Ishikawa (cell line): ENCODE results near the gene RABL6.

Experiments
- CEBPB ChIP-seq: IDR thresholded peaks from 2 replicates; pipeline ENCODE4 v1.6.1; 2012
- CREB1 ChIP-seq: IDR thresholded peaks from 2 replicates; pipeline ENCODE4 v1.6.1; 2012; ENCODE audit warnings: low read depth
- EGR1 ChIP-seq: IDR thresholded peaks from 2 replicates; pipeline ENCODE4 v1.6.1; 2012
- EP300 ChIP-seq: IDR thresholded peaks from 2 replicates; pipeline ENCODE4 v1.6.1; 2012; ENCODE audit warnings: borderline replicate concordance
- FOXM1 ChIP-seq: IDR thresholded peaks from 2 replicates; pipeline ENCODE4 v1.6.1; 2012; ENCODE audit warnings: low read depth, borderline replicate concordance
- MAX ChIP-seq: IDR thresholded peaks from 2 replicates; pipeline ENCODE4 v1.6.1; 2012
- NFIC ChIP-seq: IDR thresholded peaks from 2 replicates; pipeline ENCODE4 v1.6.1; 2012
- RAD21 ChIP-seq: IDR thresholded peaks from 2 replicates; pipeline ENCODE4 v1.6.1; 2012; ENCODE audit warnings: low read depth
- REST ChIP-seq: IDR thresholded peaks from 2 replicates; pipeline ENCODE4 v1.6.1; 2012; ENCODE audit warnings: low read depth, mild to moderate bottlenecking
- TAF1 ChIP-seq: IDR thresholded peaks from 2 replicates; pipeline ENCODE4 v1.6.1; 2012; ENCODE audit warnings: low read depth, mild to moderate bottlenecking
- TCF12 ChIP-seq: IDR thresholded peaks from 2 replicates; pipeline ENCODE4 v1.6.1; 2012; ENCODE audit warnings: low read depth
- TEAD4 ChIP-seq: IDR thresholded peaks from 2 replicates; pipeline ENCODE4 v1.6.1; 2012
- USF1 ChIP-seq: IDR thresholded peaks from 2 replicates; pipeline ENCODE4 v1.6.1; 2012
- YY1 ChIP-seq: IDR thresholded peaks from 2 replicates; pipeline ENCODE4 v1.6.1; 2012; ENCODE audit warnings: low read depth
- ZBTB7A ChIP-seq: IDR thresholded peaks from 2 replicates; pipeline ENCODE4 v1.6.1; 2012; ENCODE audit warnings: low read depth

The RABL6 gene

GRCh38 chr9:136807281-136808074 is at the start of gene RABL6:
Gene RABL6 (plus strand): TSS chr9:136807948. CDS start chr9:136808197, 249 bp downstream.
- TF ChIP-seq EGR1: no peak; the same call in 1 of the 2 replicates
- TF ChIP-seq YY1: peak; percentile 92
- no peak for TF ChIP-seq EP300
- no peak for TF ChIP-seq REST
- no peak for TF ChIP-seq RAD21
- no peak for TF ChIP-seq USF1
- no peak for TF ChIP-seq TEAD4
- TF ChIP-seq TCF12: no peak
- no peak for TF ChIP-seq ZBTB7A
- no peak for TF ChIP-seq CREB1
- TF ChIP-seq NFIC: no peak
- TF ChIP-seq TAF1: peak; percentile 86
- no peak for TF ChIP-seq CEBPB
- no peak for TF ChIP-seq FOXM1
- peak; percentile 74 for TF ChIP-seq MAX

- TF ChIP-seq USF1 (no peak), RAD21 (no peak), EGR1 (no peak), CREB1 (no peak), REST (no peak), YY1 (no peak)
Measured at GRCh38 chr9:136759001-136759400, 48.7 kb upstream of the RABL6 start.

DNA sequence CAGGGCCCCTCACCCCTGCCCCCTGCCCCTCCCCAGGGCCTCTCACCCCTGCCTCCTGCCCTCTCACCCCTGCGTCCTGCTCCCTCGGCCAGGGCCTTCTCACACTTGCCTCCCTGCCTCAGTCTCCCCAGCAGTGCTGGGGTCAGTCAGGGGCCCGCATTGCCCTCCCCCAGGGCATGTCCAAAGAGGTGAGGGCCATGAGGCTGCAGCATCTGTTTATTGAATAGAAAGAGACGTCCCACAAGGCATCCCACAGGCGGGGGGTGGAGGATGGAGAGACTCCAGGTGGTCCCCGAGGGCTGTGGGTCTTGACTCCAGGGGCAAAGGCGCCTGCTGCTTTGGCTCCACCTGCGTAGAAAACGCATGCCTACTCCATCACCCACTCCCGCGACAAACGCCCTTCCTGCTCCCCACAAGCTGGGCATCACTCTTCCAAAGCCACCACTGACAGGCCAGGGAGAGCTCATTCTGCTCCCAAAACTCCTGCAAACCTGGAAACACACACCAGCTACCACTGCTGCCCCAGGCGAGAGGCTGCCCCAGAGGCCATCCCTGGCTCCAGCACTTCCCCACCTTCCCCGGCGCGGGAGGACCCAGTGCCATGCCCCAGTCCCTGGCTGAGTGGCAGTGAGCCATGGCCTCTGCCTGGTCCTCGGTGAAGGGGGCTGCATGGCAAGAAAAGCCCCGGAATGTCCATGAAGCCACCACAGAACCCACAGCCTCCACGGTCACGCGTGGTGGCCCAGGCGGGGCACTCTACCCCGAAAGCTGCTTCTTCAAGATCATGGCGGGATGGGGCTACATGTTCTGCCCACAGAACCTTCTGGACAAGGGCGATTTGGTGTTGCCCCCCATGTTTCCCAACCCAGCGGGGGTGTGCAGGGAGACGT is 48.1 kb upstream of the RABL6 start:
- TF ChIP-seq REST (no peak), TEAD4 (no peak), EGR1 (no peak), USF1 (no peak), TAF1 (no peak), EP300 (no peak), CEBPB (no peak), NFIC (no peak), TCF12 (no peak), YY1 (no peak), ZBTB7A (no peak), MAX (no peak), RAD21 (no peak), FOXM1 (no peak), CREB1 (no peak)
